ENCODE measurements around the gene MYL12A. TPM values are rescaled to one million over a fixed set of nuclear protein-coding genes. Genes with fewer than 3 reads are reported as not detected.

Gene MYL12A
- total and polyA plus RNA-seq, 7 donors = 165 to 1,173 (median 208) TPM

GRCh38 chr18:3297025-3297984 is 49.7 kb downstream of the MYL12A start:
- WGBS, 2 donors = 7 to 13% methylated on average over 18 of the region's 18 CpGs
- peak overlapping the region in 3 of 4 donors; percentile 44 to 58 (median 47) for H3K4me3 ChIP-seq
- no peaks in the 10 kb centered on the region for H3K36me3 ChIP-seq
- no peak for TF ChIP-seq EP300 (IDR thresholded peaks at IDR 0.05)
- TF ChIP-seq POLR2AphosphoS5 (IDR thresholded peaks at IDR 0.05) = peak in 1 of 4 donors; percentile 26
- peak in 1 of 4 experiments; percentile 16 for TF ChIP-seq CTCF (IDR thresholded peaks at IDR 0.05)
- intact Hi-C loops (cut with DNase I) = no loop called here
- H3K9me3 ChIP-seq = peaks cover 0 to 4% (median 0%) of the 10 kb centered on the region in 4 donors
- peak; percentile 88 for DNase-seq
- peaks cover 0 to 12% (median 11%) of the 10 kb centered on the region in 4 donors for H3K4me1 ChIP-seq
- no peaks in the 10 kb centered on the region for H3K27me3 ChIP-seq
- H3K27ac ChIP-seq = peak overlapping the region in 3 of 4 donors; percentile 12 to 56 (median 52)

- no peak overlapping the region for H3K4me3 ChIP-seq
- H3K27me3 ChIP-seq = no peaks in the 10 kb centered on the region
- WGBS, 2 donors = 91 to 98% methylated on average over 1 of the region's 1 CpG
- intact Hi-C loops (cut with DNase I) = no loop called here
- TF ChIP-seq EP300 (IDR thresholded peaks at IDR 0.05) = no peak
- TF ChIP-seq CTCF (IDR thresholded peaks at IDR 0.05) = no peak
- no peak for TF ChIP-seq POLR2A (IDR thresholded peaks at IDR 0.05)
- TF ChIP-seq POLR2AphosphoS5 (IDR thresholded peaks at IDR 0.05) = no peak
- H3K4me1 ChIP-seq = no peaks in the 10 kb centered on the region
- no peak for DNase-seq
- no peaks in the 10 kb centered on the region for H3K36me3 ChIP-seq
- H3K27ac ChIP-seq = no peak overlapping the region
- H3K9me3 ChIP-seq = no peaks in the 10 kb centered on the region
Observed at GRCh38 chr18:3304832-3305231, 57.2 kb downstream of the MYL12A start.

- no peak overlapping the region for H3K27ac ChIP-seq
- H3K4me3 ChIP-seq = no peak overlapping the region
- intact Hi-C loops (cut with DNase I) = no loop called here
- H3K9me3 ChIP-seq = no peaks in the 10 kb centered on the region
- no peaks in the 10 kb centered on the region for H3K36me3 ChIP-seq
- no peaks in the 10 kb centered on the region for H3K4me1 ChIP-seq
- no peak for DNase-seq
- WGBS, 2 donors = 76 to 82% methylated on average over 7 of the region's 7 CpGs
- TF ChIP-seq POLR2A (IDR thresholded peaks at IDR 0.05) (no peak), CTCF (IDR thresholded peaks at IDR 0.05) (no peak), POLR2AphosphoS5 (IDR thresholded peaks at IDR 0.05) (no peak), EP300 (IDR thresholded peaks at IDR 0.05) (no peak)
- no peaks in the 10 kb centered on the region for H3K27me3 ChIP-seq
Observed at GRCh38 chr18:3305354-3305762, 57.8 kb downstream of the MYL12A start.

Other genes starting within 250 kb of the MYL12A start
- gene LPIN2, start 234.7 kb upstream of the MYL12A start, total RNA-seq = 10 to 100 TPM; 13.6 to 31.5 (median 18.0) TPM
- gene LPIN2, start 234.7 kb upstream of the MYL12A start, polyA plus RNA-seq = 10 to 100 TPM; 16.2 to 34.9 (median 28.5) TPM
- gene MYOM1, start 27.8 kb upstream of the MYL12A start, total RNA-seq = 10 to 100 TPM; 17.3 to 37.7 (median 22.1) TPM
- gene MYOM1, start 27.8 kb upstream of the MYL12A start, polyA plus RNA-seq = 10 to 100 TPM in 1 of 3 donors, 1 to 10 TPM in 2; 3.3 to 11.1 (median 5.4) TPM
- 100 to 1,000 TPM; 155 to 227 (median 181) TPM for gene MYL12B, start 14.3 kb downstream of the MYL12A start, total RNA-seq
- 1,000 to 10,000 TPM in 2 of 3 donors, 100 to 1,000 TPM in 1; 696 to 1,674 (median 1,233) TPM for gene MYL12B, start 14.3 kb downstream of the MYL12A start, polyA plus RNA-seq
- gene TGIF1, start 202.4 kb downstream of the MYL12A start, total RNA-seq = 10 to 100 TPM; 32.1 to 80.6 (median 50.6) TPM
- 10 to 100 TPM; 34.7 to 72.1 (median 40.9) TPM for gene TGIF1, start 202.4 kb downstream of the MYL12A start, polyA plus RNA-seq